Thoracic aorta (tissue), 2 donors: Measurements from ENCODE around the gene BCAR1. TPM values are rescaled to one million over a fixed set of nuclear protein-coding genes. Genes with fewer than 3 reads are reported as not detected.
A peak's percentile ranks its signal among the peaks of the same experiment; 100 is the strongest.

Experiments
- ATAC-seq: fragments of 150-250 bp; one replicate; pipeline ENCODE4 v1.8.0; 2017; ENCODE audit warnings: low read depth; ENCODE audit not compliant: insufficient number of reproducible peaks, low FRiP score
- DNase-seq: peaks from one replicate; pipeline ENCODE4 v3.0.0-alpha.2; 2020; ENCODE audit warnings: low spot score
- H3K27ac ChIP-seq, 2 donors: fragments of 200-600 bp; sonication (generic); 1 replicate in 1 of 2; 2 replicates in 1 of 2; pipeline ENCODE4 v1.5.1; 2016; ENCODE audit warnings: mild to moderate bottlenecking in 2 of 2, moderate library complexity in 2 of 2
- H3K27me3 ChIP-seq: fragments of 200-600 bp; sonication (generic); replicated peaks from 2 replicates; pipeline ENCODE4 v1.6.0; 2016; ENCODE audit warnings: mild to moderate bottlenecking; ENCODE audit not compliant: insufficient read depth
- H3K36me3 ChIP-seq: fragments of 200-600 bp; sonication (generic); one replicate; pipeline ENCODE4 v1.5.1; 2016
- H3K4me1 ChIP-seq, 2 donors: fragments of 200-600 bp; sonication (generic); 1 replicate in 1 of 2; 2 replicates in 1 of 2; pipeline versions ENCODE4 v1.5.1 to v1.6.0; 2016; ENCODE audit warnings: low read depth in 2 of 2, mild to moderate bottlenecking in 1 of 2; ENCODE audit not compliant: control insufficient read depth in 1 of 2
- H3K4me3 ChIP-seq: fragments of 200-600 bp; sonication (generic); 2 replicates; pipeline ENCODE4 v1.5.1; 2016; ENCODE audit warnings: mild to moderate bottlenecking
- H3K9me3 ChIP-seq: fragments of 200-600 bp; sonication (generic); 2 replicates; pipeline ENCODE4 v1.5.1; 2016
- CTCF ChIP-seq: fragments of 200-600 bp; sonication (generic); IDR thresholded peaks from one replicate; pipeline ENCODE4 v1.5.1; 2019; ENCODE audit warnings: antibody characterized with exemption
- total RNA-seq, 2 donors: library from RNA; depleted of rRNA; stranded (reverse); fragments of >200 nt; gene quantifications; one replicate each; pipeline versions ENCODE4 v1.1.0 to v1.2.3, GENCODE V29; 2016

BCAR1 gene
- total RNA-seq, 2 donors from 2014 or later, result 116 to 166 TPM

DNA sequence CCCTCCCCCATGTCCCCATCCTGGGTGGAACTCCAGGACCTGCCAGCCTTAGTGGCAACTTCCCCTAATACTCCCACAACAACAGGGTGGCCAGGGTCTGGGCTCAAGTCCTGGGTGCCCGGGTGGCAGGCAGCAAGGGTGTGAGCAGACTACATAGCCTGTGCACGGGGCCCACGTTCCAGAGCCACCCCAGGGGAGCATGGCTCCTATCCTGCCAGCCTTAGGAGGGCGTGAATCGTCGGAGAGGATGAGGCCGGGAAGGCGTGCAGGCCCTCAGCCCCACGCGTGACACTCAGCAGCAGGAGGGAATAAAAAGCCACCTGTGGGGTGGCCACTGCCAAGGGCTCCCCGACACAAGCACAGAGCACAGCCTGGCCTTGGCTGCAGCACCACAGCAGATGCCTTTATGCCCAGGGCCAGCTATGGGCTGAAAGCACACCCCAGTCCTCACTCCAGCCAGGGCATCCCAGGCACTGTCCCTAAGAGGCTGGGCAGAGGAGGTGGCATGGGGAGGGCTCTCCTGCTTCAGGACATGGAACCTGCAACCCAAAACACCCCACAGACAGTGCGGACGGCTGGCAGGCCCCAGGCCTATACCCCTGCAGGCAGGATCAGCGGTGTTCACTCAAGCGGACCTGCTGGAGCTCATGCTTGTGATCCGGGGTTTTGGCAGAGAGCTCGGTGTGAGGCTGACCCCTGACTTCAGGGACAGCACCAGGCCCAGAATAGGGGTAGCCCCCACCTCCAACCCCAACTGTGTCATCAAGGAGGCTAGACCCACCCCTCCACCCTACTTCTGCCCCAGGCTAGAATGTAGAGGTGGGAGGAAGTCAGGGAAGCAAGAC lies 2.7 kb downstream of the BCAR1 start:
- no peaks in the 10 kb centered on the region for H3K36me3 ChIP-seq
- DNase-seq (no peak), ATAC-seq (no peak)
- H3K4me3 ChIP-seq, result peak overlapping the region; percentile 92
- H3K27me3 ChIP-seq, result no peaks in the 10 kb centered on the region
- H3K4me1 ChIP-seq, result peaks cover 73 to 85% of the 10 kb centered on the region in 2 donors
- H3K9me3 ChIP-seq, result no peaks in the 10 kb centered on the region
- peak overlapping the region; percentile 96 to 99 for H3K27ac ChIP-seq
- no peak for TF ChIP-seq CTCF

- Histone ChIP-seq H3K9me3 (no peaks in the 10 kb centered on the region), H3K4me1 (peaks cover 75 to 85% of the 10 kb centered on the region in 2 donors), H3K27me3 (no peaks in the 10 kb centered on the region), H3K27ac (peak overlapping the region; percentile 96 to 99), H3K36me3 (no peaks in the 10 kb centered on the region), H3K4me3 (peak overlapping the region; percentile 92)
- TF ChIP-seq CTCF, result no peak
- DNase-seq (no peak), ATAC-seq (no peak)
Observed at GRCh38 chr16:75248142-75248535, 3.3 kb downstream of the BCAR1 start.

- DNase-seq (no peak), ATAC-seq (no peak)
- Histone ChIP-seq H3K36me3 (no peaks in the 10 kb centered on the region), H3K4me3 (peak overlapping the region; percentile 92), H3K27me3 (no peaks in the 10 kb centered on the region), H3K4me1 (peaks cover 70 to 85% of the 10 kb centered on the region in 2 donors), H3K27ac (peak overlapping the region; percentile 96 to 99), H3K9me3 (no peaks in the 10 kb centered on the region)
- TF ChIP-seq CTCF, result no peak
Observed at GRCh38 chr16:75247249-75247648, 4.2 kb downstream of the BCAR1 start.

DNA sequence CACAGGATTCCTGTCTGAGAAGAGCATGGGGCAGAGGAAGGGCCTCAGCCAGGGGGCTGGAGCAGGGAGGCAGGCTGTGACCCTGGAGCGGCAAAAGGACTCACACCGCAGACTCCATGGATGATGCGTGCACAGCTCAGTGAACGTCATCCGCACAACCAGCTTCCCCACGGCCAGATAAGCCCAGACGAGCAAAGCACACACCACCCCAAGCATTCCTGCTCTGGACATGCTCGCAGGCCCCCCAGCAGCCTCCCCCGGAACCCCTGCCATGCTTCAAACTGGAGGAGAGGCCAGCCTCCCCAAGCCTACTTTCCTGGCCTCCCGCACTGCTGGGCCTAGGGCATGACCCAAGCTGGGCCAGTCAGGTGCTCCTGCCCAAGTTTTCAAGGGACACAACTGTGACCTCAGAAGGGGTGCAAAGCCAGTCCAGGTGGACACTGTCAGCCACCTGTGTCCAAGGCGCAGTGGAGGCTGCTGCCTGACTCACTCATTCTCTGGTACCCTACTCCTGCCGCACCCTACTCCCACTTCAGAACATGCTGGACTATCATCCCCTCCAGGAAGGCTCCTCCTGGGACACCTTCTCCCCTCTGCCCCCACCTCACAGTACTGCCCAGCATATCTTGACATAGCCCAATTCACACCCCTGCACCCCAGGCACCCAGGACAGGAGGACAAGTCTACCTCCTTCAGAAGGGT lies 4.8 kb downstream of the BCAR1 start:
- no peaks in the 10 kb centered on the region for H3K27me3 ChIP-seq
- no peak for TF ChIP-seq CTCF
- peak overlapping the region; percentile 92 for H3K4me3 ChIP-seq
- peaks cover 65 to 85% of the 10 kb centered on the region in 2 donors for H3K4me1 ChIP-seq
- DNase-seq (no peak), ATAC-seq (no peak)
- H3K27ac ChIP-seq, result peak overlapping the region; percentile 96 to 99
- no peaks in the 10 kb centered on the region for H3K9me3 ChIP-seq
- peaks cover 5% of the 10 kb centered on the region for H3K36me3 ChIP-seq
